HUES6 (cell line): ENCODE results near the gene CREBBP.

Source experiments
- H3K27ac ChIP-seq: 2 replicates; pipeline ENCODE4 v1.7.0; 2013; ENCODE audit warnings: low read depth, mild to moderate bottlenecking, low read length, inconsistent platforms
- H3K27me3 ChIP-seq: 2 replicates; pipeline ENCODE4 v1.6.1; 2013; ENCODE audit warnings: low read length; ENCODE audit not compliant: control insufficient read depth, insufficient read depth
- H3K36me3 ChIP-seq: 2 replicates; pipeline ENCODE4 v1.6.1; 2013; ENCODE audit warnings: low read length; ENCODE audit not compliant: control insufficient read depth, insufficient read depth
- H3K4me1 ChIP-seq: 2 replicates; pipeline ENCODE4 v1.6.1; 2013; ENCODE audit warnings: low read length; ENCODE audit not compliant: control insufficient read depth, insufficient read depth
- H3K4me3 ChIP-seq: 2 replicates; pipeline ENCODE4 v1.5.1; 2013; ENCODE audit warnings: low read depth, low read length
- H3K9ac ChIP-seq: one replicate; pipeline ENCODE4 v1.6.1; 2013; ENCODE audit warnings: mild to moderate bottlenecking, low read length
- H3K9me3 ChIP-seq: 2 replicates; pipeline ENCODE4 v1.6.1; 2013; ENCODE audit warnings: low read depth, low read length; ENCODE audit not compliant: control insufficient read depth, insufficient read depth

CREBBP gene

DNA sequence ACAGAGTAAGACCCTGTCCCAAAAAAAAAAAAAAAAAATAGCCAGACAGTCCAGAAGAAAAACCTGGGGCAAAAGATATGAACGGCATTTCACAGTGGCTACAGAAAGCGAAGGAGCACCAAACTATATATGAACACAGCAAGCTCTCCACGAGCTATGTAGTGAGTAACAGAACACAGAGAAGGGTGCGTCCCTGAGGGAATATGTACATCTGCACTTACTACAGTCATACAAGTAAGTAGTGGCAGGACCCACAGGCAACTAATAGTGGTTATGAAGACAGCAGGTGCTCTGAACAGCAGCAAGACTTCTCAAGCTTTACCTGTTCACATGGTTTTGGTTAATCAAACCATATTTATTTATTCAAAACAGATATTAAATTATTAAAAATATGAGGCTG is 179.0 kb downstream of the CREBBP start:
- Histone ChIP-seq H3K9ac (no peak overlapping the region), H3K4me1 (no peaks in the 10 kb centered on the region), H3K4me3 (no peak overlapping the region), H3K9me3 (no peaks in the 10 kb centered on the region), H3K27ac (no peak overlapping the region), H3K27me3 (no peaks in the 10 kb centered on the region), H3K36me3 (no peaks in the 10 kb centered on the region)

DNA sequence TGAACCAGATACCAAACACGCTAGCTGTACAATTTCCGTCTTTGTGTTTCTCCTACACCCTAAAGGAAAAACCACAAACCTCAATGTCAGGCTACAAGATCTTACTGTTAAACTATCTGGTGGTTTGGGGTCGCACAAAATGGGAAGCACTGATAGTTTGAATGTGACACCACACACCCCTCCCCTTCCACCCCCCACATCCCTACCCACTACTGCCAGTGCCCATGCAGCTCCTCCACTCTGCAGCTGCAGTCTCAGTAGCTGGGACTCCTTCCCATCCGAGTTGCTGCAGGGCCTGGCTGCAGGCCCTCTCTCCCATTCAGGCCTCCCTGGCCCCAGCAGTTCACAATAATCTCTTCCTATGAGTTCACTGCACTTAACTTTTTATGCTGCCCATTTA is 181.6 kb downstream of the CREBBP start:
- H3K4me3 ChIP-seq = no peak overlapping the region

DNA sequence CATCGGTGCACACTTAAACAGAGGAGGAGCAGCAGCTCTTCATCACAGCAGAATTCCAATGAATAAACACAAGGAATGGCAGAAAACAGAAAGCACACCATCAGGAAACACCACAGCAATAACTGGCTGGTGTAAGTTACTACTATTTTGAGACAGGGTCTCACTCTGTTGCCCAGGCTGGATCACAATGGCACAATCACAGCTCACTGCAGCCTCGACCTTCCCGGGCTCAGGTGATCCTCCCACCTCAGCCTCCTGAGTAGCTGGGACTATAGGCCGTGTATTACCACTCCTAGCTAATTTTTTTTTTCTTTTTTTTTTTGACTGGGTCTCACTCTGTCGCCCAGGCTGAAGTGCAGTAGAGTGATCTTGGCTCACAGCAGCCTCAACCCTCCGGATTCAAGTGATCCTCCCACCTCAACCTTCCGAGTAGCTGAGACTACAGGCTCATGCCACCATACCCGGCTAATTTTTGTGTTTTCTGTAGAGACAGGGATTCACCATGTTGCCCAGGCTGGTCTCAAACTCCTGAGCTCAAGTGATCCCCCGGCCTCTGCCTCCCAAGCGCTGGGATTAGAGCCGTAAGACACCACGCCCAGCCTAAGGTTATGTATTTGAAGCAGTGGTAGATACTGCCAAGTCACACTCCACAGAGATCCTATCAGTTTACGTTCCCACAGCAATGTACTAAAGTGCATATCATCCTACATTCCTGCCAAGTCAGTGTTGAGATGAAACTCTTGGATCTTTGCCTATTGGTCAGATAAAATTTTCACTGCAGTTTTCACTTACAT is 183.9 kb downstream of the CREBBP start:
- no peaks in the 10 kb centered on the region for H3K9me3 ChIP-seq
- H3K4me3 ChIP-seq = no peak overlapping the region
- H3K4me1 ChIP-seq = peaks cover 4% of the 10 kb centered on the region; the same call in 1 of the 2 replicates
- H3K36me3 ChIP-seq = peaks cover 6% of the 10 kb centered on the region; the same call in 1 of the 2 replicates
- H3K27ac ChIP-seq = no peak overlapping the region
- no peaks in the 10 kb centered on the region for H3K27me3 ChIP-seq
- H3K9ac ChIP-seq = no peak overlapping the region

More for the DNA sequence above, 181.6 kb downstream of the CREBBP start:
- Histone ChIP-seq H3K27ac (no peak overlapping the region), H3K9ac (no peak overlapping the region), H3K27me3 (no peaks in the 10 kb centered on the region), H3K9me3 (no peaks in the 10 kb centered on the region), H3K4me1 (peaks cover 4% of the 10 kb centered on the region; the same call in 1 of the 2 replicates), H3K36me3 (0 out of 2 replicates have a peak, but pooled peaks cover 2% of the 10 kb centered on the region)

DNA sequence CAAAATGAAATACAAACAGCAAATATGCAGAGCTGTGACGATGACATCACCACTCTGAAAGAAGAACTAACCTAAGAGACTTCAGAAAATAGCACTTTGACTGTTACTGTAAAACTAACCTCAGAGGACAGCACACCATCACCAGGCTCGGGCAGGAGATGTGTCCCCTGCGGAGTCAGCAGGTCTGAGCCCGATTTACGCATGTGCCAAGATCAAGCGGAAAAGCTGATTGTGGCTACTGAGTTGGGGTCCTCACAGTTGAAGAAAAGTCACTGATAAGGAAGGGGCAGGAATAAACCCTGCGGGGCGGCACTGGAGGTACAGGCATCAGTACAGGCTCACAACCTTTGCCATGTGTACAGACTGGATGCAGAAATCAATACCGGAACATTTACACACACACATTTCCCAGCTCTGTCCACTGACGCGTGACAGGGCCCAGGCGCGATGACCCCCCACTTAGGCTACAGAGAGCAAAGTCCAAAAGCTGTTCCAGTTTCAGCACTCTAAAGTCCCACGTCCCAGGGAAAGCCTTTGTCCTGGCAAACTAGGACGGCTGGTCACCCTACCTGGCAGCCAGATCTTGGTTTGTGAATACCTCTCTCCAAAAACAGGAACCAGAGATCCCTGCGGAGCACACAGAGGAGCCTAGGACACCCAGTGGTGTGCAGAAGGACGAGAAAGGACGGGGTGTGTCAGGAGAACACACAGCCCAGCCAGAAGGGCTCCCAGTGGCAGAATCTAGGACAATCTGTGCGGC is 184.7 kb downstream of the CREBBP start:
- Histone ChIP-seq H3K27me3 (no peaks in the 10 kb centered on the region), H3K9ac (no peak overlapping the region), H3K4me3 (no peak overlapping the region), H3K4me1 (peaks cover 6% of the 10 kb centered on the region; the same call in 1 of the 2 replicates), H3K36me3 (peaks cover 6% of the 10 kb centered on the region; the same call in 1 of the 2 replicates), H3K9me3 (no peaks in the 10 kb centered on the region), H3K27ac (no peak overlapping the region)

DNA sequence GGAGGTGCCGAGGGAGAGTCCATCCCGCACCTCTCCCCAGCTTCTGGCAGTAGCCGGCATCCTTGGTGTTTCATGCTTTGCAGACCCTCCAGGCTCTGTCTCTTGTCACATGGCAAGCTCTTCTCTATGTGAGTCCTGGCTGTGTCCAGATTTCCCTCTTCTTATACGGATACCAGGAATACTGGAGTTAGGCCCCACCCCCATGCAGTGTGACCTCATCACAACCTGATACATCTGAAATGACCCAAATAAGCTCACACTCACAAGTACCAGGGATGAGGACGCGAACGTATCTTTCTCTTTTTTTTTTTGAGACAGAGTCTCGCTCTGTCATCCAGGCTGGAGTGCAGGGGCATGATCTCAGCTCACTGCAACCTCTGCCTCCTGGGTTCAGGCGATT is 186.5 kb downstream of the CREBBP start:
- Histone ChIP-seq H3K36me3 (peaks cover 16% of the 10 kb centered on the region), H3K9me3 (no peaks in the 10 kb centered on the region), H3K4me3 (no peak overlapping the region), H3K27ac (no peak overlapping the region), H3K4me1 (peaks cover 10% of the 10 kb centered on the region; the same call in 1 of the 2 replicates), H3K27me3 (no peaks in the 10 kb centered on the region), H3K9ac (no peak overlapping the region)

DNA sequence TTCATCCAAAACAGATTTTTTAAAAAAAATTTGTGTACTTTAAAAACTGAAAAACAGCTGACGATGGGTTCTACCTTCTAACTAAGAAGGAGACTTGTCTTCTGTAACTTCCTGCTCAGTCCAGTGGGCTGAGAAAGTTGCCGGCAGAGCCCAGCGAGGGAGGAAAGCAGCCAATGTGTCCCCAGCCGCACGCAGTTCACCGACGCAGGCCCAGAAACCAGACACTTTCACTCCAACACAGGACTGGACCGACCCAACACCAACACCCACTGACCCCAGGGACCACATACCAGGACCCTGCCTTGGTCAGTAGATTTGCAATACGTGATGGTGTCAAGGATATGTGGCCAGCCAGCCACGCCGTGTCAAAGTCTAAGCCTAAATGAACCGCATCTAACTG is 188.8 kb downstream of the CREBBP start:
- Histone ChIP-seq H3K9ac (no peak overlapping the region), H3K4me1 (peaks cover 10% of the 10 kb centered on the region; the same call in 1 of the 2 replicates), H3K27me3 (no peaks in the 10 kb centered on the region), H3K36me3 (peaks cover 38% of the 10 kb centered on the region), H3K9me3 (no peaks in the 10 kb centered on the region), H3K4me3 (no peak overlapping the region), H3K27ac (no peak overlapping the region)

DNA sequence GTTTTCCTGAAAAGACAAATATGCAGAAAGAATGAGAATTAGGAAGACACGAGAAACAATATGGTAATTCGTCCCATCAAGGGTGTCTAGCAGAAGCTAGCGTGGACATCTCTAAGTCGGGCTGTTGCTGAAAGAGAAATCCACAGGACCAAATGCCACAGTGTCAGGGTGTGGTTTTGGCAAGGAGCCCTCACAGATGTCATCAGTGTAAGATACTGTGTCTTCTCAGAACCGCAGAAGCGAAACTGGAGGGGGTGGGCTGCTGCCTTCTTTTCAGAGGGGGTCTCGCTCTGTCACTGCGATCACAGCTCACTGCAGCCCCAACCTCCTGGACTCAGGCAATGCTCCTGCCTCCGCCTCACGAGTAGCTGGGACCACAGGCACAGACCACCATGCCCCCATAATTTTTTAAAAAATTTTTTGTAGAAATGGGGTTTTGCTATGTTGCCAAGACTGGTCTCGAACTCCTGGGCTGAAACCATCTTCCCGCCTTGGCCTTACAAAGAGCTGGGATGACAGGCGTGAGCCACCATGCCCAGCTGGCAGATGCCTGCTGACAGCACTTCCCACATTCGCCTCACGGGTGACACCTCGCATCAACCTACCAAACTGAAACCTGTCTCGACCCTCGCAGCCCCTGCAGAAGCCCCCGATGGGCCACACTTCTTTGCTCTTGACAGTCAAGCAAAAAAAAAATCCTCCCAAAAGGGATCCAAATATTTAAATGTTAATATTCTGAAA is 189.4 kb downstream of the CREBBP start:
- Histone ChIP-seq H3K4me3 (no peak overlapping the region), H3K9ac (no peak overlapping the region), H3K9me3 (no peaks in the 10 kb centered on the region), H3K27me3 (no peaks in the 10 kb centered on the region), H3K27ac (no peak overlapping the region), H3K4me1 (peaks cover 10% of the 10 kb centered on the region; the same call in 1 of the 2 replicates), H3K36me3 (peaks cover 43% of the 10 kb centered on the region)

DNA sequence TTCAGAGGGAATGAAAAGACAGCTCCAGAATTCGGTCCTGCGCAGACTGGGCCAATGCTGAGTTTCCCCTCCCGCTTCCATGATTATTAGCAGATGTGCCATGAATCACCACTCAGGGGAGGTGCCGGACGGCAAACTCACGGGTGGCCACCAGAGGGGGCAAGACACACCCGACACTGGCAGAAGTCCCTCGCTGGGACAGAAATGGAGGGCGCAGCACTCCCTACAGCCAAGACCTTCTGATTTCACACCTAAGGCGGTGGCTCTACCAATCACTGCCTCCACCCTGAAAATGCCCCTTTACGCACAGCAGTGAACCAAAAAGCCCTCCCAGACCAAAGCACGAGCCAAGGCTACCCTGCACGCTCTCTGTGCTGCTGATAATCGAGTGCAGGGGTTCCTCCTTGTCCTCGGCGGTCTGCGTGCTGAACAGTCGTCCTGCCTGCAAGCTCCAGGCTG is 190.0 kb downstream of the CREBBP start:
- peaks cover 50% of the 10 kb centered on the region for H3K36me3 ChIP-seq
- H3K9ac ChIP-seq = no peak overlapping the region
- H3K9me3 ChIP-seq = no peaks in the 10 kb centered on the region
- H3K27ac ChIP-seq = no peak overlapping the region
- no peaks in the 10 kb centered on the region for H3K27me3 ChIP-seq
- peaks cover 6% of the 10 kb centered on the region; the same call in 1 of the 2 replicates for H3K4me1 ChIP-seq
- no peak overlapping the region for H3K4me3 ChIP-seq

DNA sequence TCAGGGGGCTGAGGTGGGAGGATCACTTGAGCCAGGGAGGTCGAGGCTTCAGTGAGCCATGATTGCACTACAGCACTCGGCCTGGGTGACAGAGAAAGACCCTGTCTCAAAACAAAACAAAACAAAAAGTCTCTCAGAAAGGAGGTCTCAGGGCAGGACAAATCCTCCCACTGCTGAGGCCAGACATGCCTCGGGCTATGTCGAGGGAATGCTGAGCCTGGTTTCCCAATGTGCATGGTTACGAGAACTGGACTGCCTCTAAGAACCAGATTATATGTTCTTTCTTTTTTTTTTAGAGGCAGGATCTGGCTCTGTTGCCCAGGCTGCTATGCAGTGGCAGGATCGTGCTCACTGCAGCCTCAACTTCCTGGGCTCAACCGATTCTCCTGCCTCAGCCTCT is 190.8 kb downstream of the CREBBP start:
- Histone ChIP-seq H3K27ac (no peak overlapping the region), H3K36me3 (peaks cover 56% of the 10 kb centered on the region), H3K4me1 (peaks cover 6% of the 10 kb centered on the region; the same call in 1 of the 2 replicates), H3K27me3 (no peaks in the 10 kb centered on the region), H3K9me3 (no peaks in the 10 kb centered on the region), H3K4me3 (no peak overlapping the region), H3K9ac (no peak overlapping the region)

DNA sequence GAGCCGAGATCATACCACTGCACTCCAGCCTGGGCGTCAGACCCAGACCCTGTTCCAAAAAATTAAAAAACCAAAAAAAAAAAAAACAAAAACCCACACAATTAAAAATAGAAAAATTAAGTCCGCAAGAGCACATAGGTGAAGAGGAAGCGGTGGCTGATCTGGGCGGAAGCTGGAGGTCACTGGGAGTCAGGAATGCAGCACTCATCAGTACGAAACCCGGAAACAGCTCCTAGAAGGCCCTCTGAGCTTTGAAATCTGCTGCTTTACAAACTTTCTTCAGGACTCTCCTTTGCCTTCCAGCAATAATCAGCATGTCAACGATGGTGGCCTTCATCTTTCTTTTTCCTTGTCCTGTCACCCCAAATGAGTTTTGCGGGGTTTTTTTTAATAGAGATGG is 192.7 kb downstream of the CREBBP start:
- Histone ChIP-seq H3K36me3 (peaks cover 65% of the 10 kb centered on the region), H3K27me3 (no peaks in the 10 kb centered on the region)

More for the DNA sequence above, 192.7 kb downstream of the CREBBP start:
- Histone ChIP-seq H3K4me3 (no peak overlapping the region), H3K4me1 (peaks cover 6% of the 10 kb centered on the region; the same call in 1 of the 2 replicates), H3K27ac (no peak overlapping the region), H3K9ac (no peak overlapping the region), H3K9me3 (no peaks in the 10 kb centered on the region)
